ENCODE data around the gene ASCL4. TPM values are rescaled to one million over a fixed set of nuclear protein-coding genes. Genes with fewer than 3 reads are reported as not detected.

Gene ASCL4
- total RNA-seq, 1 experiment from 2014 or later: not detected

DNA sequence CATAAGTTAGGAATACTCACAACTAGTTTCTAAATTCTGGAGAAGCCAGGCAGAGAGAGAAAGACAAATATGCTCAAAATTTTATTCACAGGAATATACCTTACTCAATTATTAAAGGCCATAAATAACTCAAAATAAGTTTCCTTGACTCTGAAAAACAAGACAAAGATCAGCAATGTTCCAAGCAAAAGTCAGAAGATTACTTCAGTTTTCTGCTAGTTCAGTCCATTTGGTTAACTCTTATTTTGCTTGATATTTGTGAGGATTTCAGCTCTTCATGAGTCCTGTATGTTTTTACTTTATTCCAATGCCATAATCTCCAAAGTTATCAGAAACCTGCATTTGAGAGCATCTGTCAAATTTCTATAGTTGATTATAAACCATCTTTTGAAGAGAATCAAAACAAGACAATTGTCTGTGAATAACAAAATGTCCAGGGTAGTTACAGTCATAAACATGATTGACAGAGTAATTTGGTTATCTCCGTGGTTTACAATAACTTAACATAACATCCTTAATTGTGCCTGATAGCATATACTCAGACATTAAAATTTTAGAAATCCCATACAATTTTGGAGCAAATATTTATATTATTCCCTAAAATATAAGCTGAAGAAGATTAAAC, 17.1 kb downstream of the ASCL4 start:
- Histone ChIP-seq H3K27me3 (ENCODE audit: insufficient read depth, low read length) (no peaks in the 10 kb centered on the region), H3K18ac (ENCODE audit: insufficient read length, low read depth, low read length) (no peak overlapping the region), H3K79me2 (ENCODE audit: insufficient read depth, low read length) (no peaks in the 10 kb centered on the region), H3K14ac (ENCODE audit: insufficient read depth, low read length) (no peak overlapping the region), H2BK12ac (ENCODE audit: insufficient read length, low read depth, low read length) (no peak overlapping the region), H2BK5ac (ENCODE audit: insufficient read length, low read length) (no peak overlapping the region), H3K9me3 (ENCODE audit: control insufficient read depth, low read depth, low read length) (no peaks in the 10 kb centered on the region), H3K4me1 (ENCODE audit: insufficient read depth, low read length) (no peaks in the 10 kb centered on the region), H4K91ac (ENCODE audit: insufficient read length, low read depth, low read length) (no peak overlapping the region), H3K4me2 (ENCODE audit: insufficient read depth, insufficient read length, low read length) (no peak overlapping the region), H4K20me1 (ENCODE audit: control insufficient read depth, insufficient read depth, insufficient read length) (no peaks in the 10 kb centered on the region), H4K5ac (ENCODE audit: insufficient read length, low read depth, low read length) (no peak overlapping the region), H2AK5ac (ENCODE audit: insufficient read length, low read length) (no peak overlapping the region), H3K9ac (ENCODE audit: extremely low read depth, insufficient read length, low read length) (no peak overlapping the region), H3K79me1 (ENCODE audit: insufficient read depth, low read depth, low read length, poor library complexity, severe bottlenecking) (no peaks in the 10 kb centered on the region), H3K4ac (ENCODE audit: low read depth, low read length) (no peak overlapping the region), H3K23me2 (ENCODE audit: insufficient read length, low read depth, low read length, poor library complexity, severe bottlenecking) (no peaks in the 10 kb centered on the region), H4K8ac (replicated peaks; ENCODE audit: insufficient read length, low read depth, low read length) (no peak overlapping the region), H2BK15ac (ENCODE audit: low read depth, low read length) (no peak overlapping the region), H3K27ac (ENCODE audit: insufficient read length, low read depth, low read length) (no peak overlapping the region), H2BK20ac (ENCODE audit: low read depth, low read length, poor library complexity, severe bottlenecking) (no peak overlapping the region), H3K23ac (ENCODE audit: insufficient read length, low read depth, low read length) (no peak overlapping the region), H3T11ph (ENCODE audit: low read length) (no peak overlapping the region), H3K56ac (ENCODE audit: insufficient read length, low read depth, low read length) (no peak overlapping the region), H2BK120ac (ENCODE audit: low read depth, low read length, poor library complexity, severe bottlenecking) (no peak overlapping the region), H2AFZ (ENCODE audit: low read length) (no peak overlapping the region)
- H3K4me1 Mint-ChIP-seq: peaks cover 10 to 15% of the 10 kb centered on the region in 2 experiments
- H3K9me3 Mint-ChIP-seq: peaks cover 14 to 22% of the 10 kb centered on the region in 2 experiments; a peak in 4 of 5 replicates
- H3K4me3 Mint-ChIP-seq: no peak overlapping the region
- H3K27me3 Mint-ChIP-seq (ENCODE audit: low read depth): peaks cover 35% of the 10 kb centered on the region
- H3K27ac Mint-ChIP-seq: no peak overlapping the region
- no peak for DNase-seq
- H3K36me3 Mint-ChIP-seq (ENCODE audit: insufficient read depth in 1 of 3, low read depth in 3 of 3): peaks cover 0 to 3% (median 2%) of the 10 kb centered on the region in 3 experiments; a peak in 3 of 7 replicates
- WGBS (ENCODE audit: extremely low coverage, insufficient read length, low lambda C conversion rate): no CpG with 5 or more reads among the region's 1 CpG
- TF ChIP-seq, protein P1, sequence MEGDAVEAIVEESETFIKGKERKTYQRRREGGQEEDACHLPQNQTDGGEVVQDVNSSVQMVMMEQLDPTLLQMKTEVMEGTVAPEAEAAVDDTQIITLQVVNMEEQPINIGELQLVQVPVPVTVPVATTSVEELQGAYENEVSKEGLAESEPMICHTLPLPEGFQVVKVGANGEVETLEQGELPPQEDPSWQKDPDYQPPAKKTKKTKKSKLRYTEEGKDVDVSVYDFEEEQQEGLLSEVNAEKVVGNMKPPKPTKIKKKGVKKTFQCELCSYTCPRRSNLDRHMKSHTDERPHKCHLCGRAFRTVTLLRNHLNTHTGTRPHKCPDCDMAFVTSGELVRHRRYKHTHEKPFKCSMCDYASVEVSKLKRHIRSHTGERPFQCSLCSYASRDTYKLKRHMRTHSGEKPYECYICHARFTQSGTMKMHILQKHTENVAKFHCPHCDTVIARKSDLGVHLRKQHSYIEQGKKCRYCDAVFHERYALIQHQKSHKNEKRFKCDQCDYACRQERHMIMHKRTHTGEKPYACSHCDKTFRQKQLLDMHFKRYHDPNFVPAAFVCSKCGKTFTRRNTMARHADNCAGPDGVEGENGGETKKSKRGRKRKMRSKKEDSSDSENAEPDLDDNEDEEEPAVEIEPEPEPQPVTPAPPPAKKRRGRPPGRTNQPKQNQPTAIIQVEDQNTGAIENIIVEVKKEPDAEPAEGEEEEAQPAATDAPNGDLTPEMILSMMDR (conservative IDR thresholded peaks at IDR 0.05): no peak

Data from H9 (cell line).